NB4 (cell line): ENCODE data around the gene XYLT1.
"Not testable (repeated sequence)": the region's sequence is repeated elsewhere in the genome, so short reads cannot be mapped to it uniquely, and the experiment has no call there.

Source experiments
- DNase-seq: peaks from one replicate; pipeline ENCODE4 v3.0.0; 2010; ENCODE audit warnings: low read depth
- H3K4me3 ChIP-seq: one replicate; pipeline ENCODE4 v1.5.1; 2011; ENCODE audit warnings: mild to moderate bottlenecking, low read depth, low read length, moderate library complexity
- CTCF ChIP-seq: IDR thresholded peaks from one replicate; pipeline ENCODE4 v1.5.1; 2012; ENCODE audit warnings: low read depth, low read length
- MAX ChIP-seq: IDR thresholded peaks from 2 replicates; pipeline ENCODE4 v1.6.1; 2011; ENCODE audit warnings: low read depth, low read length
- MYC ChIP-seq: IDR thresholded peaks from 2 replicates; pipeline ENCODE4 v1.6.1; 2011; ENCODE audit warnings: low read depth, low read length
- POLR2A ChIP-seq: IDR thresholded peaks from 2 replicates; pipeline ENCODE4 v1.6.1; 2011; ENCODE audit warnings: mild to moderate bottlenecking; ENCODE audit not compliant: insufficient read length; ENCODE audit errors: extremely low read depth

XYLT1 gene

GRCh38 chr16:17496891-17497290 lies 26.1 kb upstream of the XYLT1 start:
- TF ChIP-seq CTCF, result no peak
- no peak for TF ChIP-seq POLR2A
- TF ChIP-seq MAX, result no peak
- TF ChIP-seq MYC, result no peak
- no peak overlapping the region for H3K4me3 ChIP-seq
- no peak for DNase-seq

- H3K4me3 ChIP-seq, result no peak overlapping the region
- DNase-seq, result no peak
- TF ChIP-seq MAX, result no peak
- no peak for TF ChIP-seq MYC
- TF ChIP-seq POLR2A, result no peak
- no peak for TF ChIP-seq CTCF
These were observed 22.3 kb upstream of the XYLT1 start for GRCh38 chr16:17493012-17493411.

- no peak for DNase-seq
These were observed 20.4 kb upstream of the XYLT1 start for GRCh38 chr16:17491140-17491662.

GRCh38 chr16:17488506-17488905 lies 17.7 kb upstream of the XYLT1 start:
- no peak for DNase-seq
- no peak overlapping the region for H3K4me3 ChIP-seq
- no peak for TF ChIP-seq POLR2A
- no peak for TF ChIP-seq CTCF
- no peak for TF ChIP-seq MAX
- TF ChIP-seq MYC, result no peak

More at GRCh38 chr16:17491140-17491662, 20.4 kb upstream of the XYLT1 start:
- TF ChIP-seq POLR2A, result no peak
- no peak for TF ChIP-seq MAX
- no peak for TF ChIP-seq MYC
- no peak overlapping the region for H3K4me3 ChIP-seq

GRCh38 chr16:17483351-17483750 lies 12.6 kb upstream of the XYLT1 start:
- H3K4me3 ChIP-seq, result no peak overlapping the region
- TF ChIP-seq MAX (no peak), MYC (no peak), CTCF (no peak), POLR2A (no peak)
- no peak for DNase-seq

- H3K4me3 ChIP-seq, DNase-seq: not testable (repeated sequence)
These were observed 11.6 kb upstream of the XYLT1 start for GRCh38 chr16:17482341-17482740.

- no peak overlapping the region for H3K4me3 ChIP-seq
- TF ChIP-seq CTCF (no peak), POLR2A (no peak), MYC (no peak), MAX (no peak)
- no peak for DNase-seq
These were observed 11.0 kb upstream of the XYLT1 start for GRCh38 chr16:17481736-17482135.

GRCh38 chr16:17477260-17477545 lies 6.4 kb upstream of the XYLT1 start:
- H3K4me3 ChIP-seq, result not testable (repeated sequence)

More at GRCh38 chr16:17477260-17477545, 6.4 kb upstream of the XYLT1 start:
- not testable (repeated sequence) for DNase-seq
